ENCODE results near the gene MROH2A.

The MROH2A gene

DNA sequence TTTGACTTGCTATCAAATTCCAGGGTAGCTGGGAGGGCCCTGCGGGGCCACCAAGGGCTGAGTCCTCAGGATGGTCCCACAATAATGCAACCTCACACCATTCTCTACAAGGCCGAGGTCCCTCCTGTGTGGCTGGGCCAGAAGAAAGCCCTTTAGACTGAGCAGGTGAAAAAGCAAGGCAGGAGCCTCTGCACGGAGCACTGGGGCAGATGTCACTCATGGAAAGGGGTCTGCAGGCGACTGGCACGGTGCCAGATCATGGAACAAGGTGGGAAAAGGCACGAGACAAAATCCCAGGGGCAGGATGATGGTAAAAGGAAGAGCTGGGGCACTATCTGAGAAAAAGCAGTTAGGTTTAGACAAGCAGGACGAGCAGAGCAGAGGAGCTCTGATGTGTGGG is 60.1 kb downstream of the MROH2A start:
- no peak for DNase-seq

- no peak for DNase-seq
Measured at GRCh38 chr2:233838726-233839446, 60.8 kb downstream of the MROH2A start.

GRCh38 chr2:233839447-233839820 is 61.3 kb downstream of the MROH2A start:
- no peak for DNase-seq

DNA sequence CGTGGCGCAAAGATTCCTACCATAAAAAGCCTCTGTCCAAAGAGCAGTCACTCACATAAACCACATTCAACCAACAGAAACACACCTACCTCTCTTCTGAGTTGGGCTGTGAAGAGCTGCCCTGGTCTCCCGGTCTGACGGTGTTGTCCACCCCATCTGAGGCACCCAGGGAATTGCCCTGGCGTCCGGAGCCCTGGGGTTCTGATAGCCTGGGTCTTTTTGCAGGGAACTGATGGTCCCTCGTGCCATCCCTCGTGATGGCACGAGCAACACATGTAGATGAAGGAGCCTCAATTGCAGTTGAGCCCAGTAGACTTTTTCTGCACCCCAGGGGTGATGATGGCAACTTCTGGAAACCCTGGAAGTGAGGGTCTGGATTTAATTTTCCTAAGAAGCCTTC is 62.4 kb downstream of the MROH2A start:
- DNase-seq: no peak

DNA sequence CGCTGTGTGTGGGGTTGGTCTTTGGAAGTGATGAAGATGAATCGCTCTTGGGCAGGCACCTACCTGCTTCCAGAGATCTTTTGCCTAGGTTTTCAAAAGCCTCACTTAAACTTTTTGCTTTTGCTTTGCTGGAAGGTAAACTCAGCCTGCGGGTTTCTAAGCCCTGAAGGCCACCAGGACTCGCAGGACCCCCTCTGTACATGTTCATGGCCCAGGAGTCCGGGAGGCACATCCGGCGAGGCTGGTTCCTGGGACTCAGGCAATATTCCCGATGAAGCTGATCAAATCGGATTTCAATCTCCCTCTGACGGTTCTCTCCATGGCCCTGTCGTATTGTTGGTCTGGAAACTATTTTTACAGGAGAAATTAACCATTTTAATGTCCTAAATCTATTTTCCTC is 63.1 kb downstream of the MROH2A start:
- DNase-seq: no peak

DNA sequence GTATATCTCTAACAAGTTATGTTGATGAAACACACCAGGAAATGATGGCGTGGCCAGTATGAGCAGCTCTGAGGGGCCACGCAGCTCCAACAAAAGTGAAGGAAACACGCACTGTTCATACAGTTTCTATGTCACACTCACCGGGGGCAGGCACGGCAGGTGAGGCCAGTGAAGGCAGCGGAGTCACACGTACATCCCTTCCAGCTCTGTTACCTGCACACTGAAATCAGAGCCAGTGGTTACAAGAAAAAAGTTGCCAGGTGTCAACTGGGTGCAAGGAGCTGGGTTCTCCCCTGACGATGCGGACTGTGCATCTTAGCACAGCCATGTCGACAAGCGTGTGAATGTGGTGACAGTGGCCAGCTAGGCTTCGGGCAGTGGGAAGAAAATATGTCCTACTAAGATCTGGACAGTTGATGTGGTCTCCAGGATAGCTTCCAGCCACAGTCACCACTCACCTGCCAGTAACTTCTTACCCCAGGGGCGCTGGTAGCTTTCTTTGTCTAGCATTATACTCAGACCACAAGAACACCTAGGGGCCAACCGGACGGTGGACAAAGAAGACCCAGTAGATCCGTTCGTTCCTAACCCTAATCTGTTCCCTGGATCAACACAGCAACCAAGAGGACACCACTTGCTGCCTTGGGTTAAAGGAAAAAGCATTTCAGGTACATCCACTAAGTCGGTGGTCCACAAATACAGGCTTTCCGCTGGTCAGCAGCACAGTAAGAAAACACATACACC is 66.1 kb downstream of the MROH2A start:
- no peak for DNase-seq

DNA sequence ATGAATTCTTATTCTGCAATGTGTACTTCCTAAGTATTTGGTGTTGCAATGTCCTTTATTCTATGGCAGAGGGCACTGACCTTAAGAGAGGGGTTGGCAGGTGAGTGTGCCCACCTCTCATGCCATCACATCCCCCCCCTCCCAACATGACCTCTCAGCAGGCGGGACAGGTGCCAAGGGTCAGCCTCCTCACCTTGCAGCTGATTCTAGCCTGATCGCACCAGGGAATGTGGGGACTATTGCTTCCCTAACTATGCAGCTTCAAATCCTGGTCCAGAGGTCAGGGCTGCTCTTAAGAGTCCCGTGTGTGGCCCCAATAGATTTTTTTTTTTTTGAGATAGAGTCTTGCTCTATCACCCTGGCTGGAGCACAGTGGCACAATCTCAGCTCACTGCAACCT is 66.7 kb downstream of the MROH2A start:
- no peak for DNase-seq

GRCh38 chr2:233845301-233846060 is 67.4 kb downstream of the MROH2A start:
- DNase-seq: no peak

DNA sequence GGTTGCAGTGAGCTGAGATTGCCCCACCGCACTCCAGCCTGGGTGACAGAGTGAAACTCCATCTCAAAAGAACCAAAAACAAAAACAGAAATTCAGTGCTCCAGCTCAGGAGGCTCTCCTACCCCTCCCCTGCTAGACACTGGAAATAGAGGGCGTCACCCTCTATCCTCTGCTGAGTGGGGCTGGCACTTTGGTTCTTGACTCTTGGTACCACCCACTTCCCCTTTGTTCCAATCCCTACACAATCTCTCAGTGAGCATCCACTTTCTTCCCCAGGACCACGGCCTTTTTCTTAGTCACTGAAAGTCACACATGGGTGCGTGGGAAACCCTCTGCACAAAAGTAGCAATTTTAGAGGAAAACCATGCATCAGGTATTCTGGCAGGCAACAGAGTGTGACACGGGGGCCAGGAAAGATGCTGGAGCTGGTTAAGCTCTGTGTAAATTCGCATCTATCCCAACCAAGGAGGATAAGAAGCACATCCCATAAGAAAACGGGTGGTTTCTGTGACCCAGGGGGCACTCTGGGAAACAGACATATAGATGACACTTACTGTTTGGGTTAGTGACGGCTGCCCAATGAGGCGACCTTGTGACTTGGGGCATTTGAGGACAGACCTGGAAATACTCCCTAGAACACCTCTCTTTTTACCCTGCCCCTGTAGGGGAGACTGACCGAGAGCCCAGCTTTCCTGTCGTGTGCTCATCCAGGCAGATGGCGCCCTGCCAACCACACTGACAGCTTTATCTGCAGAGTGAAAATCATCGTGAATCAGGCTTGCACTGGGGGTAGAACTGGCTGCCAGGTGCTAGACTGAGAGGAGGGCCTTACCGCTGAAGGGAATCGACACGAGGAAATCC is 68.5 kb downstream of the MROH2A start:
- no peak for DNase-seq

DNA sequence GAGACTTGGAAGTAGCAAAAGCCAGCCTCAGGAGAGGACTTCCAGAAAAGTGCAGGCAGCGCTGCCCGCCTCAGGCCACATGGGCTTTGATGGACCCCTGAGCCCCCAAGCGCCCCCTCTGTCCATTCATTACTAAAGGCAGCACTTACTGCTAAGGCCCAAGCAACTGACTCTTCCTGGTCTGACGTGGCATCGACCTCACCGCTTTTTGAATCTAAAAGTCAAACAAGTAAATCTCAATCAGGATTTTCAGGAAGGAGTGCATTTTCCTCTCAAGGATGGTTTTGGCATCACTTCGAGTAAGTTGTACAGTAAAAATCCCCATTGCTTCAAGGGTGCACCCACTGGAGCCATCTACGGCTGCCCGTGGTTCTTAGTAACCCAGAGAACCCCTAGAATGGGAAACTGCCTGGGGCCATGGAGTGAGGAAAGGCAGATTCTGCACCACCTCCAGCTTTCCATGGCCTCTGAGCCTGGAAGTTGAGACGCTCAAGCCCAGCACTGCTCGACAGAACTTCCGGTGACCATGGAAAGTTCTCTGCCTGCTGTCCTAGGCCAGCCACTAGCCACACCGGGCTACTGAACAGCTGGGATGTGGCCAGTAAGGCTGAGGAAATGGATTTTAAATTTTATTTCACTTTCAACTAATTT is 69.2 kb downstream of the MROH2A start:
- no peak for DNase-seq

DNA sequence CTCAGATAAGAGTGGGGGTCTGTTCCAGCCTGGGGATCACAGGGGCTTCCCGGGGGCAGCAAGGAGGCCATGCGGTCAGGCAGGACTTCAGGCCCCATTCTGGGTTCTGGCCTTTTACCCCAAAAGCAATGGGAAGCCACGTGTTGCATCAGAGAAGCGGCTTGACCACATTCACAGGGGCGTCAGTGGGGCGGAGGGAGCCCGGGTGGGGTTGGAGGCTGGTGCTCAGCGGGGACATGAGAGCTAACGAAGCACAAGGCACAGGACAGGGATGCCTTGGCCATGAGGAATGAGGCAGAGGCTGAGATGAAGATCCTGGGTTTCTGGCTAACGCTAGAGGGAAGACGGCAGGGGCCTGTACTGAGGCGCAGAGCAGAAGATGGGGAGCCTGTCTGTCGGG is 70.1 kb downstream of the MROH2A start:
- no peak for DNase-seq

DNA sequence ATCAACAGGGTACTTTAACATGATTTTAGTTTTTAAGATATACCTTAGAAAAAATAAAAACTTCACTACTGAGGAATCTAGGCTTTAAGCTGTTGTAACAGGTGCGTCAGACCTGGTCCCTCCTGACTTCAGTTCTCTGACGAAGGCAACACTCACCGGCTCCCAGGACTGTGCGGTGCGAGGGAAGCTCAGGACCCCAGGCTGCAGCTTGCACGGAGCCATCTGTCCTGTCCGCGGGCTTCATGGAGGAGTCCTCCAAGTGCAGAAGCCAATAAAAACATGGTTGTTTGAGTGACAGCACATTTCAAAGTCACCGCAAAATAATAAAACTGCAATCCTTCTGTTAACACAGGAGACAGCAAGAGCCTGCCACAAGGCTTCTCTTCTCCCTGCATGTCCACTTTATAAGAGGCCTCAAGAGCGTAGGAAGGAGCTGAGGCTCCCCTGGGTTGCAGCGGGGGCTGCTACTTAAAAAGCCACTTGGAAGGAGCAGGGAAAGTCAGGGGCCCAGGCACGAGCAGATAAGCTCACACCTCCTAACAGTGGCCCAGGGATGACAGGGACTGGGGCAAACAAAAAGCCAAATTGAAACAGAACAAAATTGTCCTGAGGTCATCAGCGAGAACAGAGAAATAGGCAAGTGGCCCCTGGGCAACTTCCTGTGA is 71.6 kb downstream of the MROH2A start:
- no peak for DNase-seq

DNA sequence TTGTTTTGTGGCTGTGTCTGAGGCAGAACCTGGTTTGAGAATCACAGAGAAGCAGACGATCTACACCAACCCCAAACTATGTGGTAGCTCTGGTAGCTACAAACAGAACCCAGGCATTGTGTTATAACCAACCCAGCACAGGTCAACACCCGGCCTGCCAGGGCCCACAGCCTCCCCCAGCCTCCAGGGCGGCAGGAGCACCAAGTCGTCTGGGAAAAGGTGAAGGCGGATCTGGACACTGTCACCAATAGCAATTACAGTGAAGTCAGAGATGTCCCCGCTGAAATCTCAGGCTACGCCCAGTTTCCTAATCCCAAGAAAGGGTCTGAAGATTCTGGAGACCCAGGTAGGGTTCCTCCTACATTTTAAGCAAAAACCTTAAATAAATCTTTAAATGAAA is 72.6 kb downstream of the MROH2A start:
- DNase-seq: no peak

GRCh38 chr2:233851169-233851568 is 73.0 kb downstream of the MROH2A start:
- DNase-seq: no peak

DNA sequence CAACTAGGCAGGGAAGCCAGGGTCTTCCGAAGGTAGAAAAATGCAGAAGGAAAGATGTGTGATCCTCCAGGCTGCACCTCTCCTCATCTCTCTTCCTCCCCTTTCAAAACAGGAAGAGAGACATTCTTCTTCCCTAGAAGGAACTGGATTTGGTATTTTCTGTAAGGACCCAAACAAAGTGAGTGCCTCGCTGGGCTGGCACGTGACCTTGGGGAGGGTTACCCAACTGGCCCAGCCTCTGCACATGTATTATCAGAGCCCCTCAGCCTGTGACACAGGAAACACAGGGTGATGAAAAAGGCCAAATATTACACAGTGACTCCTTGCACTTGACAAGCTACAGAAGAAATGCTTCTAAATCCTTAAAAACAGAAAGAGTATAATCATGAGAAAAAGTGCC is 73.9 kb downstream of the MROH2A start:
- DNase-seq: no peak

DNA sequence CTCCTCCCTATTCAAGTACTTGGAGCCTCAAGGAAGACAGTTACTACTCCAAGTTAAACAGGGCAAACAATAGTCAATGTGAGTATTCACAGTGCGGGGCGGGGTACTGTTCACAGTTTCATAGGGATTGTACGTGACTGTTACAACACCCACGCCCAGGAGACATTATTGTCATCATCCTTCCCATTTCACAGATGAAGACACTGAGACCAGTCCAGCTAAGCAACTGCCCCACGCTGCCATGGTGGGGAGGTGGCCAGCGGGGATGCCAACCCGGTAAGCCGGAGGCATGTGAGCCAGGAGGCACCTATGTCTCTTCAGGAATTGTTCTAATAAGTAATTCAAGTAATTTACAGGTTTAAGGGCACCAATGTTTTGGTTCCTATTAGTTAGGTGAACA is 75.2 kb downstream of the MROH2A start:
- DNase-seq: no peak

DNA sequence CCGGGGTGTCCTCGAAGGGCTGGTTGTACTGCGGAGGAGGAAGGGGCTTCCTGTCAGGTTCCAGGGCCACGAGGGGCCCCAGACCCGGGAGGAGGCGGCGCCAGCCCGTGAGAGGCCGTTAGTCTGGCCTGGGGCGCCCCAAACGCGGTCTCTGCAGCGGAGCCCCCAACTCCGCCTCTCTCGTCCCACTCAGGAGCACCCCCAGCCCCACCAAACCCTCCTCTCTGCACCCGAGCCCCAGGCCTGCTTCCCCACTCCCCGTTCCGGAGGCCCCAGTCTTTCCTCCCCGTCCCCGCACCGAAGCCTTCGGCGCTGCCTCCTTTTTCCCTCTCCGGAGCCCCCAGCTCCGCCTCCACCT is 75.7 kb downstream of the MROH2A start:
- no peak for DNase-seq

DNA sequence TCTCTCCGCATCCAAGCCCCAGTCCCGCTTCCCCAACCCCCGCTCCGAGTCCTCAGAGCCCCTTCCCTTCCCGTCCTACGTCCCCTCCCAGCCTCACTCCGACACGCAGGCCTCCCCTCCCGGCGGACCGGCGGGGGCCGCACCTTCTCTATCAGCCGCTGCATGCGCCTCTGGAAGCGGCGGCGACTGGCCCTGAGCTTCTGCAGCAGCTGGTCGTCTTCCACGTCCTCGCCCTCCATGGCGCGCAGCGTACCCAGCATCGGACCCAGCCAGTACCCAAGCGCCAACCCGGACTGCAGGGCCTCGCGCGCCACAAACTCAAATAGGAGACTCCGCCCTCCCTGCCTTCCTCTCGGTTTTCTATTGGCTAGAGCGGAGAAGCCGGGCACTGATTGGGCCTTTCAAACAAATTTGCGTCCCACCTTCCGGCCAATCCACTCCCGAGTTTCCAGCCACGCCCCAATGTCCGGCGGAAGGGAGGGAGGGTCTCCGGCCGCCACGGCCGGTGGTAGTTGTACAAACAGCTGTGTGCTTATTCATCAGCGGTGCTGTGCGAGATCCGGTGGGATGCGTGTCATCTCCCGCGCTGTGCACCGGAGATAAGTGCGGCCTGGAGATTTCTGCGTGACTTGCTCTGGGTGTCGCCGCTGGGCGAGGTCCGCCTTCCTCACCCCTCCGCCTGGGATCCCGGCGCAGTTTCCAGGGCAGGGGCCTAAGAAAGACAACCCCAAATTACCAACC is 76.3 kb downstream of the MROH2A start, which contains the start of gene HJURP:
HJURP (minus strand) TSS at position 295 of the 741 bp plus-strand sequence; CDS start at position 260, 35 bp downstream.
- DNase-seq: peak; percentile 83

GRCh38 chr2:233855345-233855744 is 77.2 kb downstream of the MROH2A start:
- DNase-seq: no peak

GRCh38 chr2:233856184-233856583 is 78.1 kb downstream of the MROH2A start:
- DNase-seq: peak; percentile 34

DNA sequence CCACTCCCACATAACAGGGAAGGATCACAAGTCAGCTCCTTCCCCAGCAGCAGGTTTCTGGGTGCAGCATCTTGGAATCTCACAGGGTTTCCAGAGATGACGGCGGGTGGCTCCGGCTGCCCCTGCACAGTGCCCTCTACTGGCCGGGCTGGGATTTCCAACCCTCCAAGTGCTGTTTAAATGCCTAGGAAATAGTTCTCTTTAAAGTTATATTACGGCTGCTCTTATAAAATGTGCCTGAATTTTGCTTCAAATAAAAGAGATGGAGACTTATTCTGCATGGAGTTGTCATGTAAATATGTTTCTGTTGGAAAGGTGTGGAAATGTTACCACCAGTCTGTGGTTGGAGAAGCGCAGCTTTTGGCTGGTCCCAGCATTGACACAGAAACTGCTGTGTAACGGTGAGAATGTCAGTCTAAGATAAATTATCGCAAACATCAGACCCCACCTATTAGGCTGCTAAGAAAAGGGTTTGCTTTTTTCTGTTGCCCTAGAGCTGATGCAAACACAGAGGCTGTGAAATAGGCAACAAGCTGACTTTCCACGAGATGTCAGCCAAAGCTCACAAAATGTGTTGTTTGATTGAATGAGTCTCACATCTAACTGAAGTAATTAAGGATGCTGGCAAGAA is 79.5 kb downstream of the MROH2A start:
- DNase-seq: no peak

Measured in NCI-H1436 treated with DMSO at 0.1 percent for 48 hours (cell line).